Activated naive CD8-positive, alpha-beta T cell treated with anti-CD3 and anti-CD28 coated beads for 36 hours (primary cell): Measurements from ENCODE around the gene EML4. TPM values are rescaled to one million over a fixed set of nuclear protein-coding genes. Genes with fewer than 3 reads are reported as not detected.

ENCODE experiments used
- DNase-seq: peaks from one replicate; pipeline ENCODE4 v3.0.0; 2021
- H3K27ac Mint-ChIP-seq: one replicate; pipeline ENCODE4 v1.8.0; 2022; ENCODE audit warnings: mild to moderate bottlenecking, moderate library complexity, mixed read lengths
- H3K27me3 Mint-ChIP-seq: one replicate; pipeline ENCODE4 v1.8.0; 2022; ENCODE audit warnings: mild to moderate bottlenecking, mixed read lengths
- H3K36me3 Mint-ChIP-seq: one replicate; pipeline ENCODE4 v1.8.0; 2021; ENCODE audit warnings: mild to moderate bottlenecking, mixed read lengths
- H3K4me1 Mint-ChIP-seq: one replicate; pipeline ENCODE4 v1.8.0; 2021; ENCODE audit warnings: mixed read lengths
- H3K4me3 Mint-ChIP-seq: one replicate; pipeline ENCODE4 v1.8.0; 2022; ENCODE audit warnings: mild to moderate bottlenecking, moderate library complexity, mixed read lengths
- H3K9me3 Mint-ChIP-seq: one replicate; pipeline ENCODE4 v1.8.0; 2022; ENCODE audit warnings: mixed read lengths
- total RNA-seq, 2 experiments: library from RNA; stranded (reverse); gene quantifications; one replicate each; pipeline ENCODE4 v1.2.3, GENCODE V29; 2021

Gene EML4
- total RNA-seq, 2 experiments from 2014 or later, result 60.0 to 64.6 TPM

- DNase-seq, result no peak
- no peak overlapping the region for H3K4me3 Mint-ChIP-seq
- peaks cover 57% of the 10 kb centered on the region for H3K4me1 Mint-ChIP-seq
- H3K9me3 Mint-ChIP-seq, result no peaks in the 10 kb centered on the region
- H3K27ac Mint-ChIP-seq, result no peak overlapping the region
- H3K36me3 Mint-ChIP-seq, result peaks cover 10% of the 10 kb centered on the region
- no peaks in the 10 kb centered on the region for H3K27me3 Mint-ChIP-seq
Measured at GRCh38 chr2:42193722-42194187, 24.6 kb downstream of the EML4 start.

- peaks cover 60% of the 10 kb centered on the region for H3K4me1 Mint-ChIP-seq
- H3K27ac Mint-ChIP-seq, result peak overlapping the region; percentile 35
- H3K9me3 Mint-ChIP-seq, result peaks cover under 1% of the 10 kb centered on the region
- DNase-seq, result no peak
- H3K36me3 Mint-ChIP-seq, result peaks cover 16% of the 10 kb centered on the region
- H3K4me3 Mint-ChIP-seq, result no peak overlapping the region
- H3K27me3 Mint-ChIP-seq, result no peaks in the 10 kb centered on the region
Measured at GRCh38 chr2:42194428-42194827, 25.3 kb downstream of the EML4 start.

- H3K36me3 Mint-ChIP-seq, result peaks cover 18% of the 10 kb centered on the region
- DNase-seq, result no peak
- peaks cover 60% of the 10 kb centered on the region for H3K4me1 Mint-ChIP-seq
- H3K9me3 Mint-ChIP-seq, result peaks cover 2% of the 10 kb centered on the region
- H3K27ac Mint-ChIP-seq, result no peak overlapping the region
- no peaks in the 10 kb centered on the region for H3K27me3 Mint-ChIP-seq
- no peak overlapping the region for H3K4me3 Mint-ChIP-seq
Measured at GRCh38 chr2:42195559-42195958, 26.4 kb downstream of the EML4 start.

- Mint-ChIP-seq H3K4me1 (peaks cover 62% of the 10 kb centered on the region), H3K27ac (no peak overlapping the region), H3K9me3 (peaks cover 2% of the 10 kb centered on the region), H3K36me3 (peaks cover 18% of the 10 kb centered on the region), H3K4me3 (no peak overlapping the region), H3K27me3 (no peaks in the 10 kb centered on the region)
- DNase-seq, result no peak
Measured at GRCh38 chr2:42196070-42196402, 26.9 kb downstream of the EML4 start.

- Mint-ChIP-seq H3K4me1 (peaks cover 62% of the 10 kb centered on the region), H3K27ac (no peak overlapping the region), H3K9me3 (peaks cover 2% of the 10 kb centered on the region), H3K27me3 (no peaks in the 10 kb centered on the region), H3K36me3 (peaks cover 18% of the 10 kb centered on the region), H3K4me3 (no peak overlapping the region)
- no peak for DNase-seq
Measured at GRCh38 chr2:42196403-42197267, 27.5 kb downstream of the EML4 start.

- peaks cover 54% of the 10 kb centered on the region for H3K4me1 Mint-ChIP-seq
- DNase-seq, result no peak
- no peaks in the 10 kb centered on the region for H3K27me3 Mint-ChIP-seq
- H3K27ac Mint-ChIP-seq, result no peak overlapping the region
- H3K4me3 Mint-ChIP-seq, result no peak overlapping the region
- peaks cover 2% of the 10 kb centered on the region for H3K9me3 Mint-ChIP-seq
- H3K36me3 Mint-ChIP-seq, result peaks cover 20% of the 10 kb centered on the region
Measured at GRCh38 chr2:42197792-42198191, 28.6 kb downstream of the EML4 start.

- Mint-ChIP-seq H3K27me3 (no peaks in the 10 kb centered on the region), H3K4me3 (no peak overlapping the region), H3K4me1 (peaks cover 48% of the 10 kb centered on the region), H3K9me3 (peaks cover 2% of the 10 kb centered on the region), H3K27ac (peak overlapping the region; percentile 26), H3K36me3 (peaks cover 21% of the 10 kb centered on the region)
- no peak for DNase-seq
Measured at GRCh38 chr2:42198466-42198865, 29.3 kb downstream of the EML4 start.

- Mint-ChIP-seq H3K4me3 (no peak overlapping the region), H3K27me3 (no peaks in the 10 kb centered on the region), H3K36me3 (peaks cover 21% of the 10 kb centered on the region), H3K9me3 (peaks cover 2% of the 10 kb centered on the region), H3K27ac (peak overlapping the region; percentile 26), H3K4me1 (peaks cover 45% of the 10 kb centered on the region)
- DNase-seq, result no peak
Measured at GRCh38 chr2:42199002-42199401, 29.8 kb downstream of the EML4 start.

- peaks cover 2% of the 10 kb centered on the region for H3K9me3 Mint-ChIP-seq
- H3K27ac Mint-ChIP-seq, result no peak overlapping the region
- peaks cover 21% of the 10 kb centered on the region for H3K36me3 Mint-ChIP-seq
- no peaks in the 10 kb centered on the region for H3K27me3 Mint-ChIP-seq
- no peak overlapping the region for H3K4me3 Mint-ChIP-seq
- DNase-seq, result no peak
- peaks cover 45% of the 10 kb centered on the region for H3K4me1 Mint-ChIP-seq
Measured at GRCh38 chr2:42199626-42200025, 30.5 kb downstream of the EML4 start.

- H3K36me3 Mint-ChIP-seq, result peaks cover 21% of the 10 kb centered on the region
- no peak overlapping the region for H3K4me3 Mint-ChIP-seq
- H3K27me3 Mint-ChIP-seq, result no peaks in the 10 kb centered on the region
- H3K4me1 Mint-ChIP-seq, result peaks cover 51% of the 10 kb centered on the region
- peaks cover 2% of the 10 kb centered on the region for H3K9me3 Mint-ChIP-seq
- no peak overlapping the region for H3K27ac Mint-ChIP-seq
- no peak for DNase-seq
Measured at GRCh38 chr2:42200926-42201855, 32.0 kb downstream of the EML4 start.

- no peak overlapping the region for H3K27ac Mint-ChIP-seq
- no peaks in the 10 kb centered on the region for H3K27me3 Mint-ChIP-seq
- peaks cover 2% of the 10 kb centered on the region for H3K9me3 Mint-ChIP-seq
- no peak for DNase-seq
- H3K4me1 Mint-ChIP-seq, result peaks cover 45% of the 10 kb centered on the region
- H3K36me3 Mint-ChIP-seq, result peaks cover 18% of the 10 kb centered on the region
- H3K4me3 Mint-ChIP-seq, result no peak overlapping the region
Measured at GRCh38 chr2:42202634-42203008, 33.5 kb downstream of the EML4 start.

GRCh38 chr2:42203792-42204191, 34.6 kb downstream of the EML4 start:
- no peaks in the 10 kb centered on the region for H3K27me3 Mint-ChIP-seq
- H3K4me3 Mint-ChIP-seq, result no peak overlapping the region
- H3K36me3 Mint-ChIP-seq, result peaks cover 14% of the 10 kb centered on the region
- H3K27ac Mint-ChIP-seq, result no peak overlapping the region
- DNase-seq, result no peak
- peaks cover 39% of the 10 kb centered on the region for H3K4me1 Mint-ChIP-seq
- H3K9me3 Mint-ChIP-seq, result peaks cover 2% of the 10 kb centered on the region

GRCh38 chr2:42205337-42205736, 36.2 kb downstream of the EML4 start:
- no peak overlapping the region for H3K4me3 Mint-ChIP-seq
- H3K36me3 Mint-ChIP-seq, result peaks cover 10% of the 10 kb centered on the region
- no peaks in the 10 kb centered on the region for H3K9me3 Mint-ChIP-seq
- no peaks in the 10 kb centered on the region for H3K27me3 Mint-ChIP-seq
- peaks cover 38% of the 10 kb centered on the region for H3K4me1 Mint-ChIP-seq
- H3K27ac Mint-ChIP-seq, result no peak overlapping the region
- no peak for DNase-seq

GRCh38 chr2:42207826-42208225, 38.7 kb downstream of the EML4 start:
- Mint-ChIP-seq H3K27ac (no peak overlapping the region), H3K9me3 (no peaks in the 10 kb centered on the region), H3K4me1 (peaks cover 43% of the 10 kb centered on the region), H3K36me3 (peaks cover 8% of the 10 kb centered on the region), H3K4me3 (no peak overlapping the region), H3K27me3 (no peaks in the 10 kb centered on the region)
- no peak for DNase-seq

GRCh38 chr2:42210203-42210602, 41.0 kb downstream of the EML4 start:
- H3K27me3 Mint-ChIP-seq, result no peaks in the 10 kb centered on the region
- peaks cover 16% of the 10 kb centered on the region for H3K36me3 Mint-ChIP-seq
- peaks cover 42% of the 10 kb centered on the region for H3K4me1 Mint-ChIP-seq
- H3K4me3 Mint-ChIP-seq, result no peak overlapping the region
- H3K9me3 Mint-ChIP-seq, result no peaks in the 10 kb centered on the region
- H3K27ac Mint-ChIP-seq, result no peak overlapping the region
- no peak for DNase-seq
